KMS-11 (cell line): ENCODE measurements around the gene CLMN.

Source experiments
- H2AFZ ChIP-seq: fragments of 200-600 bp; sonication (generic); 2 replicates; pipeline ENCODE4 v1.6.1; 2016; ENCODE audit warnings: antibody characterized with exemption, mixed run types, low read depth
- H3K27ac ChIP-seq: fragments of 200-600 bp; sonication (generic); 2 replicates; pipeline ENCODE4 v1.6.1; 2016; ENCODE audit warnings: mild to moderate bottlenecking, mixed run types
- H3K27me3 ChIP-seq: fragments of 200-600 bp; sonication (generic); 2 replicates; pipeline ENCODE4 v1.6.1; 2017; ENCODE audit warnings: mild to moderate bottlenecking, low read depth, mixed run types, moderate library complexity; ENCODE audit not compliant: insufficient read depth
- H3K36me3 ChIP-seq: fragments of 200-600 bp; sonication (generic); 2 replicates; pipeline ENCODE4 v1.6.1; 2017; ENCODE audit warnings: mild to moderate bottlenecking, mixed run types; ENCODE audit not compliant: insufficient read depth
- H3K4me1 ChIP-seq: fragments of 200-600 bp; sonication (generic); 2 replicates; pipeline ENCODE4 v1.6.1; 2016; ENCODE audit warnings: mild to moderate bottlenecking, low read depth, mixed run types; ENCODE audit not compliant: poor library complexity, severe bottlenecking
- H3K4me2 ChIP-seq: fragments of 200-600 bp; sonication (generic); 2 replicates; pipeline ENCODE4 v1.7.0; 2016; ENCODE audit warnings: mild to moderate bottlenecking, mixed run types
- H3K4me3 ChIP-seq: fragments of 200-600 bp; sonication (generic); IDR thresholded peaks from 2 replicates; pipeline ENCODE4 v1.6.1; 2017; ENCODE audit warnings: low read depth, low read length, mixed read lengths; ENCODE audit not compliant: insufficient read depth
- H3K79me2 ChIP-seq: fragments of 200-600 bp; sonication (generic); 2 replicates; pipeline ENCODE4 v1.6.1; 2016; ENCODE audit warnings: low read depth, mixed run types; ENCODE audit not compliant: insufficient read depth
- H3K9ac ChIP-seq: fragments of 200-600 bp; sonication (generic); 2 replicates; pipeline ENCODE4 v1.6.1; 2016; ENCODE audit warnings: mild to moderate bottlenecking, mixed run types
- H4K20me1 ChIP-seq: fragments of 200-600 bp; sonication (generic); 2 replicates; pipeline ENCODE4 v1.6.1; 2016; ENCODE audit warnings: mild to moderate bottlenecking, mixed run types; ENCODE audit not compliant: insufficient read depth
- CTCF ChIP-seq: fragments of 200-600 bp; sonication (generic); conservative IDR thresholded peaks from 2 replicates; pipeline ENCODE4 v1.6.1; 2017; ENCODE audit warnings: low read depth, mild to moderate bottlenecking, antibody characterized with exemption, low read length, moderate library complexity, mixed read lengths

The CLMN gene

GRCh38 chr14:95335071-95335470, 15.4 kb upstream of the CLMN start:
- Histone ChIP-seq H2AFZ (no peak overlapping the region), H3K4me2 (no peak overlapping the region), H3K79me2 (no peaks in the 10 kb centered on the region), H3K27me3 (no peaks in the 10 kb centered on the region), H3K36me3 (no peaks in the 10 kb centered on the region), H4K20me1 (no peaks in the 10 kb centered on the region), H3K4me3 (no peak overlapping the region), H3K9ac (no peak overlapping the region), H3K4me1 (no peaks in the 10 kb centered on the region), H3K27ac (no peak overlapping the region)
- TF ChIP-seq CTCF: no peak

DNA sequence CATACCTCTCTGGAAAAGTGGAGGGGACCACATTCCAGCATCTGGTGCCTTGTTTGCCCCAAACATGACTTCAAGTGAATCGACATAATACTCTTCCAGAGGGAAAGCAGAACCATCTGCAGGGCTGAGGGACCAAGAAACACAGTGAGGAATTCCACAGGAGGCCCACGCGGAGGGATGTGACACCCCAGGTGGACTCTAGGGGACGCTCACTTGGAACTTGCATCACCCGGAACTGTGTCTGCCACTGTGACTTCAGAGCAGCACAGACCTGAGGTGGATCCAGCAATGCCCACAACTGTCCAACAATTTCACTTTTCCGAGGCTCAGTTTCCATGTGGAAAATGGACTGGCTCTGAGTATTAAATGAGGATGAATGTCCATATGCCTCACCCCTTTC, 14.3 kb upstream of the CLMN start:
- Histone ChIP-seq H3K27me3 (no peaks in the 10 kb centered on the region), H3K4me3 (no peak overlapping the region), H2AFZ (no peak overlapping the region), H3K79me2 (no peaks in the 10 kb centered on the region), H3K4me1 (no peaks in the 10 kb centered on the region), H3K9ac (no peak overlapping the region), H3K4me2 (no peak overlapping the region), H3K27ac (no peak overlapping the region), H4K20me1 (no peaks in the 10 kb centered on the region), H3K36me3 (no peaks in the 10 kb centered on the region)
- no peak for TF ChIP-seq CTCF

DNA sequence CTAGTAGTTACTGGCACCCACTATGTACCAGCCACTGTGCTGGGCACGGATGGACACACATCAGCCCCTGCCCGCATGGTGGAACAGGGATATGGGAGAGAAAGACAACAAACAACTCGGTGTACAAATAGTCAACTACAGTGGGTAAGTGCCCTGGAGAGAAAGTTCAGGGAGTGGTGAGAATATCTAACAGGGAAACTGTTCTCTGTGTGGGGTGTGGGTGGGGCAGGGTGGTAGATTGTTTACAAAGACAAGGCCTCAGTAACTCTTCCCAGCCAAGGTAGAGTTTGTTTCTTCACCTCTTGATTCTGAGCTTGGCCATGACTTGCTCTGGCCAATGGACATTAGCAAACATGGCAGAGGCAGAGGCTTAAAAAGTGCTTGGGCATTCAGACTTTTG, 12.9 kb upstream of the CLMN start:
- Histone ChIP-seq H3K4me1 (no peaks in the 10 kb centered on the region), H3K27ac (no peak overlapping the region), H3K4me3 (no peak overlapping the region), H2AFZ (no peak overlapping the region), H3K27me3 (no peaks in the 10 kb centered on the region), H3K4me2 (no peak overlapping the region), H3K9ac (no peak overlapping the region), H4K20me1 (no peaks in the 10 kb centered on the region), H3K79me2 (no peaks in the 10 kb centered on the region), H3K36me3 (no peaks in the 10 kb centered on the region)
- TF ChIP-seq CTCF: no peak

DNA sequence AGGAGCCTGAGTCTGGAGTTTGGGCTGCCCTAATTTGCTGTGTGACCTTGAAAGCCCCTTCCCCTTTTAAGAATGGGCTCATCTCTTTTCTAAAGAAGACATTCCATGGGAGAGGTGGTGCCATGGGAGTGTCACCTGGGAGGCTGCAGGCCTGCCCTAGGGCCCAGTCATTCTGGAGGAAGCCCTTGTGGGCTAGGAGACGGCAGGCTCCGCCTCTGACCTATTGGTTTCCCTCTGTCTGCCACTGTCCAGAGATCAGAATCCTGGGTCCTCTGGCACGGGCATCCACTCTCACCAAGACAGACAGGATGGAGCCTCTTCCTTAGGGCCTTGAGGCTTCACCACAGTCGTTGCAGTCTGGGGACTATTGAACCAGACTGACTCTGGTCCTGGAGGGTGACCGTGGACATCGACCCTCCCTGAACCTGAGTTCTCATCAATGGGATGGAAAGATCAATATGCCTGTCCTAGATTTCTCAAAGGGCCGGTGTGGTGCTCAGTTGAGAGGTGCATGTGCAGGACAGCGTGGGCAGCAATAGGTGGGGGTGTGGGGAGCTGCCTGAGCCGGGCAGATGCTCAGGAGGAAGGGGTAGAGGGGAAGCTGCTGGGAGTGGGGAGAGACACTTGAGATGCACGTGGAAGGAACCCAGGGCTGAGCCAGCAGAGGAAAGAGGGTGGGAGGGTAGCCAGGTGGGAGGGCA, 12.2 kb upstream of the CLMN start:
- Histone ChIP-seq H3K4me3 (no peak overlapping the region), H3K27ac (no peak overlapping the region), H2AFZ (no peak overlapping the region), H3K4me2 (no peak overlapping the region), H3K4me1 (no peaks in the 10 kb centered on the region), H3K9ac (no peak overlapping the region), H3K36me3 (no peaks in the 10 kb centered on the region), H3K27me3 (no peaks in the 10 kb centered on the region), H4K20me1 (no peaks in the 10 kb centered on the region), H3K79me2 (no peaks in the 10 kb centered on the region)
- no peak for TF ChIP-seq CTCF
